Stimulated activated CD4-positive, alpha-beta T cell treated with anti-CD3 and anti-CD28 coated beads, Interleukin-4, amount 100 ng/mL, for 1 hour (primary cell): ENCODE data around the gene BHLHA15.
A peak's percentile ranks its signal among the peaks of the same experiment; 100 is the strongest.

Experiments
- DNase-seq: peaks from one replicate; pipeline ENCODE4 v3.0.0-alpha.2; 2020

The BHLHA15 gene

DNA sequence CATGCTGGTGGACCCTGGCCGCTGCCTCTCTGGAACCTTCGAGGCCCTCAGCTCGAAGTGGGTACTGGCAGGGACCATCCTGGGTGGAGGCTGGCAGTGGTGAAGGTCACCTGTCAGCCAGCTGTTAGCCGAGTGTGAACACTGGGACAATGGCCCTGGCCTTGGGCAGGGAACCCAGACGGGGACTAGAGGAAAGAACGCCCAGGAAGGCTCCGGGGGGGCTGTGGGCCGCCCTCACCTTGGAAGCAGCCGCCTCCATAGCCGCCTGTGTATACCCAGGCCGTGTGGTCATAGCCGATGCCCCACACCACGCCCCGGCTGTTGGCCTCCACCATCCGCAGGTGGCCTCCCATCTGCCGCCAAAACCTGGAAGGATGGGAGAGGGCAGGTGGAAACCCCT is 17.6 kb downstream of the BHLHA15 start:
- DNase-seq: no peak

DNA sequence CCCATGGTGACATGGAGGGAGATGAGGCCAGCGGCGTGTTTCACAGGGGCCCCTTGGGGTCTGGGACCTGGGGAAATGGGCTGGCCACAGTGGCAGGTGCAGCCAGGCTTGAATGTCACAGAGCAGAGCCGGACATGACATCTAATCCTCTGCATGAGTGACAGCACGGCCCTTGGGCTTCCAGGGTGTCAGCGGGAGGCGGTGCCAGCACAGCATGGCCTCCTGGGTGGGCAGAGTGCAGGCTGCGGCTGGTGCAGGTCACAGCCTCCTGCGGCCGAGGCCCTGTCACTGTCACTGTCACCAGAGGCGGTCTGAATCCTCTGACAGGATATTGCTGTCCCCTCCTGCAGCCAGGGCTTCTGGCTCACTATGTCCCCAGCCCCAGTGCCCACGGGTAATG is 18.2 kb downstream of the BHLHA15 start:
- no peak for DNase-seq

DNA sequence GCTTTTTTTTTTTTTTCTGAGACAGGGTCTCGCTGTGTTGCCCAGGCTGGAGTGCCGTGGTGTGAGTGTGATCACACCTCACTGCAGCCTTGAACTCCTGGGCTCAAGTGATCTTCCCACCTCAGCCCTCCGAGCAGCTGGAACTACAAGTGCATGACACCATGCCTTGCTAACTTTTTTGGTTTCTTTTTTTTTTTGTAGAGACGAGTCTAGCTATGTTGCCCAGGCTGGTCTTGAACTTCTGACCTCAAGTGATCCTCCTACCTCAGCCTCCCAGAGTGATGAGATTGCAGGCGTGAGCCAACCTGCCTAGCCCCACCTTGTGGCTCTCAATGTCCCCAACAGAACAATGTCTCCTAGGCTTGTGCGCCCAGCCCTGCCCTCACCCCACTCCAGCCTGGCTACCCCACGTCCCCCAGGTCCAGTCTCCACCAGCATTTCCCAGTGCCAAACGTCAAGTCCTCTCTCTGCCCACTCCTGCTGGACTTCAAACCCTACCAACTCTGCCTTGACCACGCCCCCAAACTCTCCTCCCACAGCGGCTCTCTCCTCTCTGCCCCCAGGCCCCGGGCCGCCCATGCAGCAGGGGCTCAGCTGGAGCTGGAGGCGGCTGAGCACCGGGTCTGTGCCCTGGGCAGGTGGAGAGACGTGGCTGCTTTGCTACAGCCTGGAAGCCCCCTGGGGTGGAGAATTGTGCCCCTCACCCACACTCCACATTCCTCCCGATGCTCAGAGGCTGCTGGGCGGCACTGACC is 18.9 kb downstream of the BHLHA15 start:
- DNase-seq: no peak

- no peak for DNase-seq
Observed at GRCh38 chr7:98230746-98231471, 19.7 kb downstream of the BHLHA15 start.

DNA sequence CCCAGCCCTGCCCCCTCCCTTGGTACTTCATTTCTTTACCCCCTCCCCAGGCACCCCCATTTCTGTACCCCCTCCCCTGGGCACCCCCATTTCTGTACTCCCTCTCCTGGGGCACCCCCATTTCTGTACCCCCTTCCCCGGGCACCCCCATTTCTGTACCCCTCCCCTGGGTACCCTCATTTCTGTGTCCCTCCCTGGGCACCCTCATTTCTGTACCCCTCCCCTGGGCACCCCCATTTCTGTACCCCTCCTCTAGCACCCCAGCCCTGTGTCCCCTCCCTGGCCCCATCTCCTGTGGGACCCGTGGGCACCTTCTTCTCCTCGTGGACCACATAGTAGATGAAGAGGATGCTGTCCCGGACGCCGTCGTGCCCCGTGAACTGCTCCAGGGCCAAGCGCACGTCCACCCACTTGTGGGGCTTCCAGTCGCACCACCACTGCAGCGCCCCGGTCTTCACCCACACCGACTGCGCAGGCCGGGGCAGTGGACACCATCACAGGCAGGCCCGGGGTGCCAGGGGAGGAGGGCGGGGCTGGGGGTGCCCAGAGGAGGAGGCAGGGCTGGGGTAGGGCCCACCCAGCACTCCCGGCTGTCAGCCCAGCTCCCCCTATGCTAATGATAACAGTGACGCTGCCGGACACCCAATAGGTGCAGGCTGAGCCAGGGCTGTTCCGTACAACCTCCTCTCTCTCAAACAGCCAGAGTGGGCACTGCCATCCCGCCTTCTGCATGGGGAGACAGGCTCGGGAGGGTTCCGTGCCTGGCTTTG is 20.4 kb downstream of the BHLHA15 start:
- DNase-seq: no peak

DNA sequence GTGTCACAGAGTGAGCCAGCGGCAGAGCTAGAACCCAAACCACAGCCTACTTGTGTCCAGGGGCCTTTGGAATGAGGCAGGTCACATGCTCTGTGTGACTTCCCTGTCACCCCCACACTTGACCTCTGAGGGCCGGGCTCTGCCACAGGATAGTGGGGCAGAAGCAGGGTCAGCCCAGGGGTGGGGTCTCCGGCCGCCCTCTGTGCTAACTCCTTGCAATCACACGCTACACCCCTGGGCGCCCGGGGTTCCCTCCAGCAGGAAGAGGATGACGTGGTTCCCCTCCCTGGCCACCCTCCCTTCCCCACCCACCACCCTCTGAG is 21.0 kb downstream of the BHLHA15 start:
- DNase-seq: no peak

DNA sequence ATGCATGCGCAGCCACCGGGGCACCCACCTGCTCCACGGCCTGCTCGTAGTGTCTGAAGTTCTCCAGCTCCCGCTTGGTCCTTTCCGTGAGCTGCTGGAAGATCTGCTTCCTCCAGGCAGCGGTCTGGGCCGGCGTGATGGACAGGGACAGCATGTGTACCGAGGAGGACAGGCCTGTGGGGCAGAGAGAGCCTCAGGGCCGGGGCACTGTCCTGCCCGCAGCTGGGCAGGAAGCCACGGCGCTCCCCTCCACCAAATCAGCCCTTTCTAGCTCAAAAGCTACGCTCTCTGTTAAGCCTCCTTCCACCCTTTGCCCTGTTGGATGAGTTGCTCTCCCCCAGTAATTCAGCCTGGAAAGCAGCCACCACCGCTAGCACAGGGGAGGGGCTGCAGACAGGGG is 21.6 kb downstream of the BHLHA15 start:
- DNase-seq: no peak

- DNase-seq: no peak
Observed at GRCh38 chr7:98233219-98234070, 22.2 kb downstream of the BHLHA15 start.

GRCh38 chr7:98234429-98235147 is 23.3 kb downstream of the BHLHA15 start:
- no peak for DNase-seq

DNA sequence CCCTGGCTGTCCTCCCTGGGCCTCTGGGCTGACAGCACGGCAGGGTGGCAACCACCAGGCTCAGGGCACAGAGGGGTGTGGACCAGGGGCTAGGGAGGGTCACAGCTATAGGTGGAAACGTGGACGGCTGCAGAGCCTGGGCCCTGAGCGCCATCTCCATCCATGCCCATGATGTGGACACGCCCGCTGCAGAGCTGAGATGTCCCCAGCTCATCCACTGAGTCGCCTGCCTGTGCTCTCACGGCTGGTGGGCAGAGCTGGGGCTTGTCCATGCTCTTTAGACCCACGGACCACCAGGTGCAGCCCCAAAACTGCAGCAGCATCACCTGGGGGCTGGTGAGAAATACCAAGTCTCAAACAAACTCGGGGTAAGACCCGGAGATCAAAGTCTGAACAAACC is 24.7 kb downstream of the BHLHA15 start:
- no peak for DNase-seq

GRCh38 chr7:98236355-98237185 is 25.3 kb downstream of the BHLHA15 start:
- no peak for DNase-seq

DNA sequence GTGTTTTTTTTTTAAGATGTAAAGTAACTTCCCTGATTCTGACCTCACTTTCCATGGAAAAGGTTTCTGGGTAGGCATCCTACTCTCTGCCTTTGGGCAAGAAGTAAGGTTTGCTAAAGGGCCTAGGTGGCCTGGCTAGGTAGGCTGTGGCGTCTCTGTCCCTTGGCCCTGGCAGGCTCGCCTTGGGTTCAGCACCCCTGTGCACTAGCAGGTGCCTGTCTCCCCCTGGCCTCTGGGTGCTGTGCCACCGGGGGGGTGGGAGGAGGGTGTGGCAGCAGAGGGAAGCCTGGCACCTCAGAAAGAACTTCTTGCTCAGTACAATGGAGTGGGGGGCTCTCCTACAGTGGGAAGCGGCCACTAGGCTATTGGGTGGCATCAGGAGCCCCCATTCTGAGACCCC is 26.8 kb downstream of the BHLHA15 start:
- no peak for DNase-seq

DNA sequence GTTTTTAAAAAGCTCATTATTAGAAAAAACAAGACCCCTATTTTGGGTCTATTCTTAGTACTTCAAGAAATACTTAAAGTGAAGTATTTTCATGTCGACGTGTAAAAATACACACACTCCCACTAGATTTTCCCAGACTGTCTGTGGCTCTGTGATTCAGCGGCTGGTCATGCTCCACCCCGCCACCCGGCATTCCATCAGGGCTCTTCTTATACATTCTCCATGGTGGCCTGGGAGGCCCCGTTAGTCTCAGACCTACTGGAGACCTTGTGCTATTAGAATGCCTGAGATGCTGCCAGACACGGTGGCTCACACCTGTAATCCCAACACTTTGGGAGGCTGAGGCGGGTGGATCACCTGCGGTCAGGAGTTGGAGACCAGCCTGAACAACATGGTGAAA is 27.7 kb downstream of the BHLHA15 start:
- no peak for DNase-seq

DNA sequence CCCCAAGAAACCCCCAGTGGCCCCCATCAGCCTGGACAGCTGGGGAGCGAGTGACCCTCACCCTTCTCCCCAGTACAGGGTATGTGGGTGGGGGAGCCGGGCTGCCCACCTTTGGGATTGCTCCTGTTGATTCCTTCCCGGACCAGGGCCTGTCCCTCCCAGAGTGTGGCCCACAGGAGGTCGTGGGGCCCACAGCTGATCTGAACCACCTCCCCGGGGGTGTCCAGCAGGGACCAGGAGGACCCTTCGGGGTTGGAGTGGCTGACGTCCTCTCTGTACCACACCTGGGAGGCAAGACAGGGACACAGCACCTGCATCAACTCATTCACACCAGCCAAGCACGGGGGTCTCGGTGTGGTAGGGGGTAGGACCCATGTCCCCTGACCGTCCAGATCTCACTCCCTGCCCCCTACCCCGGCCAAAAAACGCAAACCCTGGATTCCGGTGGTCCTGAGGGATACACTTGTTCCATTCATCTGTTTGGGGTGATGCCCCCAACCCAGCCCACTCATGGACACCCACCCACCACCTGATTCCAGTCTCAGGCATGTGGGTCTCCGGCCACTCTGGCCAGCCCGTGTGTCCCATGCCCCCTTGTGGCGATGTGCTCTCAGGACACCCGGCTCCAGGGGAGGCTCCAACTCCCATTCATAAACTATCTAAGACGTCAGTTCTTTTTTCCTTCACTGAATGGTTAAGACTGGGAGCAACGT is 29.9 kb downstream of the BHLHA15 start:
- DNase-seq: peak; percentile 27

GRCh38 chr7:98241674-98242241 is 30.5 kb downstream of the BHLHA15 start:
- no peak for DNase-seq

DNA sequence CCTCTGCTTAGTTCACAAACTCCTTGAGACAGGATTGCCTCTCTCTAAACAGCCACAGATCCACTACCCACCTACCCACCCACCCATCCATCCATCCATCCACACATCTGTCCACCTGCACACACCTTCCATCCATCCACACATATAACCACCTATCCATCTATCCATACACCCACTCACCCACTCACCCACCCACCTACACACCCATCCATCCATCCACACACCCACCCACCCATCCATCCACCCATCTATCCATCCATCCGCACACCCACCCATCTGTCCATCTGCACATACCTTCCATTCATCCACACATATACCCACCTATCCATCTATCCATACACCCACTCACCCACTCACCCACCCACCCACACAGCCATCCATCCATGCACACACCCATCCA is 31.1 kb downstream of the BHLHA15 start:
- no peak for DNase-seq

- no peak for DNase-seq
Observed at GRCh38 chr7:98242934-98243333, 31.7 kb downstream of the BHLHA15 start.

DNA sequence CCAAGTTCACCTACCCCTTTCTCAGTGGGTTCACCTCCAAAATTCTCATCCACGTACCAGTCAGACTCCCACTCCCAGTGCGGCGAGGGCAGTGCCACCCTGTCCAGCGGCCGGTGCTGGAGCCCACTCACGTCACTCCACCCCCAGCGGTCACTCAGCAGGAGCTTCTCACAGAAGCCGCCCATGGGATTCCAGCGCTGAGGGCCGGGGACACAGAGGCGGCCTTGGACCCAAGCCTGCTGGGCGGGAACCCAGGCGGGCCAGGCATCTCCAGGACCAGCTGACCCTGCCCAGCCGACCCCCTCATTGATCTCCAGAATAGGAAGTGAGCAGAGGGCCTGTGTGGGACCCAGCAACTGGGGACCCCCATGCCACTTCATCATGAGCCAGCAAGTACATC is 33.6 kb downstream of the BHLHA15 start:
- no peak for DNase-seq

DNA sequence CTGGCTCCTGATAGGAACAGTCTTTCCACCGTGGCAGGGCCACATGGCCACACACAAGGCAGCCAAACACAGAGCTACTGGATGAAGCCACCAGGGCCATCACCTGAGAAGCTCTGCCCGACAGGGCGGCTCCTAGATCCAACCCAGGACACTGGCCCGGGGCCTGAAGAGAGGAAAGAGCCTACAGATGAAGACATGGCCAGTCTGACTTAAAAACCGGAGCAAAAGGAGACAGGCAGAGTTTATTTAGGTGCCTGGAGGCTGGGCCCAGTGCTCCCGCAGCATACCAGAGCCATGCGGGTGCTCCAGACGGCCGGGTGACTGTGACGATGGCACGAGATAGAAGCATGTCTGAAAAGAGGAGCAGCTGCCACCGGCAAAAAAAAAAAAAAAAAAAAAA is 36.9 kb downstream of the BHLHA15 start:
- no peak for DNase-seq

DNA sequence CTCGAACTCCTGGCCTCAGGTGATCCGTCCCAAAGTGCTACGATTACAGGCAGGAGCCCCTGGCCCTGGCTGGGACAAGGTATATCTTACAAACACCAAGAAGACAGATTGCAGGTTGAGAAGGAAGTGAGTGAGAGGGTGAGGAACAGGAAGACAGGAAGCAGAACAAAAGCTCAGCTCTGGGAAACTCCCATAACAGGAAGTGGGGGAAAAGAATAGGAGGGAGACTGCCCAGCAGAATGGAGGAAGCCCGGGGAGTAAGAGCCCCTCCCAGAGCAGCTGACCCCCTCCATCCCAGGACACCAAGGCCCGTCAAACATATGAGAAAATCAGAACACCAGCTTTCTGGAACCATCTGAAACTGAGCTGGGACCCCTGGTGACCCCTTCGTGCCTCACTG is 37.9 kb downstream of the BHLHA15 start:
- DNase-seq: no peak
